ENCODE results near the gene ENOPH1. TPM values are rescaled to one million over a fixed set of nuclear protein-coding genes. Genes with fewer than 3 reads are reported as not detected.

ENOPH1 gene
- total RNA-seq, 2 experiments from 2014 or later = 71.4 to 73.1 TPM

- no peak for DNase-seq
- Mint-ChIP-seq H3K27ac (no peak overlapping the region), H3K36me3 (no peaks in the 10 kb centered on the region), H3K4me3 (no peak overlapping the region), H3K9me3 (no peaks in the 10 kb centered on the region), H3K4me1 (no peaks in the 10 kb centered on the region), H3K27me3 (no peaks in the 10 kb centered on the region)
These were observed 69.5 kb downstream of the ENOPH1 start for GRCh38 chr4:82499738-82500434.

GRCh38 chr4:82500435-82501153 is 70.2 kb downstream of the ENOPH1 start:
- Mint-ChIP-seq H3K27me3 (no peaks in the 10 kb centered on the region), H3K9me3 (no peaks in the 10 kb centered on the region), H3K4me3 (no peak overlapping the region), H3K27ac (no peak overlapping the region), H3K4me1 (no peaks in the 10 kb centered on the region), H3K36me3 (no peaks in the 10 kb centered on the region)
- no peak for DNase-seq

- H3K27me3 Mint-ChIP-seq = no peaks in the 10 kb centered on the region
- H3K36me3 Mint-ChIP-seq = no peaks in the 10 kb centered on the region
- no peak for DNase-seq
- H3K4me3 Mint-ChIP-seq = no peak overlapping the region
- H3K4me1 Mint-ChIP-seq = no peaks in the 10 kb centered on the region
- no peak overlapping the region for H3K27ac Mint-ChIP-seq
- H3K9me3 Mint-ChIP-seq = no peaks in the 10 kb centered on the region
These were observed 70.7 kb downstream of the ENOPH1 start for GRCh38 chr4:82501154-82501442.

- H3K4me3 Mint-ChIP-seq = no peak overlapping the region
- H3K36me3 Mint-ChIP-seq = no peaks in the 10 kb centered on the region
- H3K27me3 Mint-ChIP-seq = peaks cover 14% of the 10 kb centered on the region
- H3K9me3 Mint-ChIP-seq = no peaks in the 10 kb centered on the region
- DNase-seq = no peak
- H3K4me1 Mint-ChIP-seq = peaks cover 3% of the 10 kb centered on the region
- H3K27ac Mint-ChIP-seq = no peak overlapping the region
These were observed 77.6 kb downstream of the ENOPH1 start for GRCh38 chr4:82508011-82508410.

GRCh38 chr4:82508806-82509428 is 78.5 kb downstream of the ENOPH1 start:
- no peak for DNase-seq
- Mint-ChIP-seq H3K27ac (no peak overlapping the region), H3K4me1 (peaks cover 3% of the 10 kb centered on the region), H3K4me3 (no peak overlapping the region), H3K9me3 (no peaks in the 10 kb centered on the region), H3K27me3 (peaks cover 19% of the 10 kb centered on the region), H3K36me3 (no peaks in the 10 kb centered on the region)

GRCh38 chr4:82510216-82510615 is 79.8 kb downstream of the ENOPH1 start:
- no peak for DNase-seq
- no peak overlapping the region for H3K4me3 Mint-ChIP-seq
- H3K27me3 Mint-ChIP-seq = peaks cover 19% of the 10 kb centered on the region
- peaks cover 3% of the 10 kb centered on the region for H3K4me1 Mint-ChIP-seq
- no peak overlapping the region for H3K27ac Mint-ChIP-seq
- H3K36me3 Mint-ChIP-seq = no peaks in the 10 kb centered on the region
- no peaks in the 10 kb centered on the region for H3K9me3 Mint-ChIP-seq

Other genes with a start within 250 kb of the ENOPH1 start
- gene HNRNPD, start 56.6 kb upstream of the ENOPH1 start, total RNA-seq = 100 to 1,000 TPM; 495 to 535 TPM
- gene HNRNPDL, start 128 bp upstream of the ENOPH1 start, total RNA-seq = 100 to 1,000 TPM; 430 to 465 TPM
- not detected for gene TMEM150C, start 131.4 kb downstream of the ENOPH1 start, total RNA-seq

All from activated naive CD8-positive, alpha-beta T cell treated with anti-CD3 and anti-CD28 coated beads for 36 hours (primary cell).